ENCODE measurements around the gene WSB1.

WSB1 gene

DNA sequence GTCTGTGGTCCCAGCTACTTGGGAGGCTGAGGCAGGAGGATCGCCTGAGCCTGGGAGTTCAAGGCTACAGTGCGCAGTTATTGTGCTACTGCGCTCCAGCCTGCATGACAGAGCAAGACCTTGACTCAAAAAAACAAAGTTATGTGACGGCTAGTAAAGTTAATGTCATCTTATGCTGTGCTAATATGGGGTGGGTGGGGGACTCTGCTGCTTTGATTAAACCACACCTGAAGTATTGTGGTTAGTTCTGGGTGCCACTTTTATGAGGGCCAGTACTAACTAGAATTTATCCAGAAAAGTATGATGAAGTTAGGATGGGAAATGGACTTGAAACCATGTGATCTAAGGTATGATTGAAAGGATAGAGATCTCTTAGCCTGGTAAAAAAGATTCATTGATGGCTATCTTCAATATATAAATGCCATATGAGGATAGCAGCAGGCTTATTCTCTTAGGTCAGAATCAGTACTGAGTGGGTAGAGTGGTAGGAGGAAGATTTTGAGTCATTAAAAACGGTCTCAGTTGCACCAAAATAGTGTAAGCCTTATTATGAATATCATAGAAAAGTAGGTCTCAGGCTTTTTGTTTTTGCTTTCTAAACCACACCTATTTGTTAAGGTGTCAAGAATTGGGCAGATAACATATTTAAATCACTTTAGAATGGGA is 5.6 kb downstream of the WSB1 start:
- TF ChIP-seq, protein P1, sequence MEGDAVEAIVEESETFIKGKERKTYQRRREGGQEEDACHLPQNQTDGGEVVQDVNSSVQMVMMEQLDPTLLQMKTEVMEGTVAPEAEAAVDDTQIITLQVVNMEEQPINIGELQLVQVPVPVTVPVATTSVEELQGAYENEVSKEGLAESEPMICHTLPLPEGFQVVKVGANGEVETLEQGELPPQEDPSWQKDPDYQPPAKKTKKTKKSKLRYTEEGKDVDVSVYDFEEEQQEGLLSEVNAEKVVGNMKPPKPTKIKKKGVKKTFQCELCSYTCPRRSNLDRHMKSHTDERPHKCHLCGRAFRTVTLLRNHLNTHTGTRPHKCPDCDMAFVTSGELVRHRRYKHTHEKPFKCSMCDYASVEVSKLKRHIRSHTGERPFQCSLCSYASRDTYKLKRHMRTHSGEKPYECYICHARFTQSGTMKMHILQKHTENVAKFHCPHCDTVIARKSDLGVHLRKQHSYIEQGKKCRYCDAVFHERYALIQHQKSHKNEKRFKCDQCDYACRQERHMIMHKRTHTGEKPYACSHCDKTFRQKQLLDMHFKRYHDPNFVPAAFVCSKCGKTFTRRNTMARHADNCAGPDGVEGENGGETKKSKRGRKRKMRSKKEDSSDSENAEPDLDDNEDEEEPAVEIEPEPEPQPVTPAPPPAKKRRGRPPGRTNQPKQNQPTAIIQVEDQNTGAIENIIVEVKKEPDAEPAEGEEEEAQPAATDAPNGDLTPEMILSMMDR (IDR thresholded peaks at IDR 0.05; ENCODE audit: poor library complexity, severe bottlenecking), result no peak
- Histone ChIP-seq H3K36me3 (ENCODE audit: low read depth) (peaks cover 46% of the 10 kb centered on the region), H3K4me1 (ENCODE audit: insufficient read depth, poor library complexity, severe bottlenecking) (peaks cover 24% of the 10 kb centered on the region), H3K27me3 (ENCODE audit: insufficient read depth, poor library complexity, severe bottlenecking) (no peaks in the 10 kb centered on the region), H3K9me3 (ENCODE audit: severe bottlenecking) (no peaks in the 10 kb centered on the region), H3K27ac (ENCODE audit: poor library complexity, severe bottlenecking) (no peak overlapping the region), H3K4me3 (ENCODE audit: severe bottlenecking) (no peak overlapping the region)
- ATAC-seq (ENCODE audit: low read depth) (no peak), DNase-seq (ENCODE audit: low spot score) (no peak)

DNA sequence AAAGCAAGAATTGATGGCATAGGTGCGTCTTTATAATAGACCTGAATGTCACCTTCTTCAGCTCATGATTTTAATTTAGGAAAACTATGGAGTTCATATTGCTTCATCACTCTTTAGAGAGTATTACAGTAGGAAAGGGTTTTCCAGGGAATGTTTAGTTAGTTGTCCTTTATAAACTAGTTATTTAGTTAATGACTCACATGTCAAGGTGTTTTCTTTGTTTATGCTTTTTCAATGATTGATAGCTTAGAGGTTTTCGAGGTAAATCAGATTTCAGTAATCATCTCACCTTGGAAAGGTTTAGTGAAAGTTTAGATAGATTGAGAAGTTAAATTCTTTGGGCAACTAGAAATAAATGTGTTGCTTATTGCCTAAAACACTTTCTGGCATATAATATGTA is 9.8 kb downstream of the WSB1 start:
- Histone ChIP-seq H3K27ac (ENCODE audit: poor library complexity, severe bottlenecking) (no peak overlapping the region), H3K36me3 (ENCODE audit: low read depth) (peaks cover 73% of the 10 kb centered on the region), H3K4me3 (ENCODE audit: severe bottlenecking) (no peak overlapping the region), H3K9me3 (ENCODE audit: severe bottlenecking) (peaks cover 3% of the 10 kb centered on the region), H3K4me1 (ENCODE audit: insufficient read depth, poor library complexity, severe bottlenecking) (peaks cover 11% of the 10 kb centered on the region), H3K27me3 (ENCODE audit: insufficient read depth, poor library complexity, severe bottlenecking) (no peaks in the 10 kb centered on the region)
- DNase-seq (ENCODE audit: low spot score), result no peak
- TF ChIP-seq, protein P1 (IDR thresholded peaks at IDR 0.05; ENCODE audit: poor library complexity, severe bottlenecking), result no peak
- ATAC-seq (ENCODE audit: low read depth), result no peak

DNA sequence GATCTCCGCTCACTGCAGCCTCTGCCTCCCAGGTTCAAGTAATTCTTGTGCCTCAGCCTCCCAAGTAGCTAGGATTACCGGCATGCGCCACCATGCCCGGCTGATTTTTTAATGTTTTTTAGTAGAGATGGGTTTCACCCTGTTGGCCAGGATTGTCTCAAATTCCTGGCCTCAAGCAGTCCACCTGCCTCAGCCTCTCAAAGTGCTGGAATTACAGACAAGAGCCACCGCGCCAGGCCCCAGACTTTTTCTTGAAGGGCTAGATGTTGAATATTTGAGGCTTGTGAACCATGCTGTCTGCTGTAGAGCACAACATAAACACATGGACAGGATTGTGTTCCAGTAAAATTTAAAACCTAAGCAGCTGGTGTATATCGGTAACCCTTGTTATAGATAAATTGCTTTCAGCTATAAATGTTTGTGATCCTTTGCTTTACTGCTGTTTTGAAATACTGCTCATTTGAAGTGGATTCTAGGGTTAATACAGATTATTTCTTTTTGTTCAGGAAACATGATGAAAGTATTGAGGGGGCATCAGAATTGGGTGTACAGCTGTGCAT is 12.4 kb downstream of the WSB1 start:
- peaks cover 98% of the 10 kb centered on the region for H3K36me3 ChIP-seq (ENCODE audit: low read depth)
- H3K9me3 ChIP-seq (ENCODE audit: severe bottlenecking), result peaks cover 3% of the 10 kb centered on the region
- no peak overlapping the region for H3K4me3 ChIP-seq (ENCODE audit: severe bottlenecking)
- H3K27ac ChIP-seq (ENCODE audit: poor library complexity, severe bottlenecking), result no peak overlapping the region
- TF ChIP-seq, protein P1 (IDR thresholded peaks at IDR 0.05; ENCODE audit: poor library complexity, severe bottlenecking), result no peak
- peaks cover 6% of the 10 kb centered on the region for H3K4me1 ChIP-seq (ENCODE audit: insufficient read depth, poor library complexity, severe bottlenecking)
- ATAC-seq (ENCODE audit: low read depth), result no peak
- DNase-seq (ENCODE audit: low spot score), result no peak
- H3K27me3 ChIP-seq (ENCODE audit: insufficient read depth, poor library complexity, severe bottlenecking), result no peaks in the 10 kb centered on the region

DNA sequence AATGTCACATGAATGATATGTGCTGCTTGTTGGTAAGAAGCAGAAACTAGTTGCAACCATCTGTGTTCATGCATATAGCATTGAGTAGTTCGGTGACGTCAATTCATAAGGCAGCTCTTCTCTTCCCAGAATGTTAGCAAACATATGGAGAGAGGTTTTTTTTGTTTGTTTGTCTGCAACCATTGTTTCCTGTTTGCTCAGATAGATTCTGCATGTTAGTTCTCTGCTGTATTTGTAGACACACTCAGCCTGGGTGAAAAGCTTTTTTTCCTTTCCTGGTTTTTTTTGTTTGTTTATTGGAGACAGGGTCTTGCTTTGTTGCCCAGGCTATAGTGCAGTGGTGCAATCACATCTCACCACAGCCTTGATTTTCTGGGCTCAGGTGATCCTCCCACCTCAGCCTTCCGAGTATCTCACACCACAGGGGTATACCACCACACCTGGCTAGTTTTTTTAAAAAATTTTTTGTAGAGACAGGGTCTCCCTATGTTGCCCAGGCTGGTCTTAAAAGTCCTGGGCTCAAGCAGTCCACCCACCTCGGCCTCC is 16.7 kb downstream of the WSB1 start:
- Histone ChIP-seq H3K27me3 (ENCODE audit: insufficient read depth, poor library complexity, severe bottlenecking) (no peaks in the 10 kb centered on the region), H3K9me3 (ENCODE audit: severe bottlenecking) (no peaks in the 10 kb centered on the region), H3K4me1 (ENCODE audit: insufficient read depth, poor library complexity, severe bottlenecking) (no peaks in the 10 kb centered on the region), H3K36me3 (ENCODE audit: low read depth) (peaks cover 98% of the 10 kb centered on the region), H3K4me3 (ENCODE audit: severe bottlenecking) (no peak overlapping the region), H3K27ac (ENCODE audit: poor library complexity, severe bottlenecking) (no peak overlapping the region)
- TF ChIP-seq, protein P1 (IDR thresholded peaks at IDR 0.05; ENCODE audit: poor library complexity, severe bottlenecking), result no peak
- ATAC-seq (ENCODE audit: low read depth) (no peak), DNase-seq (ENCODE audit: low spot score) (no peak)

DNA sequence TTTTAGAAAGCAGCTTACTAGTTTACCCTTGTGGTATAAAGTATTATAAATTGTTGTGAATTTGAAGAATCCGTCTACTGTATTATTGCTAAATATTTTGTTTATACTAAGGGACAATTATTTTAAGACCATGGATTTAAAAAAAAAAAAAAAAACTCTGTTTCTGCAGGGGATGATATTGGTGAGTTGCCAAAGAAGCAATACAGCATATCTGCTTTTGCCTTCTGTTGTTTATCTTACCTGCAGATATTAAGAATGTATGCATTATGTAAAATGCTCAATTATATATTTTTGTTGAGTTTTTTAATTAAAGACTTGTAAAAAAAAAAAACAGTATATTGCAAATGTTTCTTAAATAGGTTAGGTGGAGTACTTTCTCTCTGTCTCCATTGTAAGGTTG is 19.4 kb downstream of the WSB1 start:
- Histone ChIP-seq H3K27ac (ENCODE audit: poor library complexity, severe bottlenecking) (no peak overlapping the region), H3K9me3 (ENCODE audit: severe bottlenecking) (no peaks in the 10 kb centered on the region), H3K4me1 (ENCODE audit: insufficient read depth, poor library complexity, severe bottlenecking) (no peaks in the 10 kb centered on the region), H3K36me3 (ENCODE audit: low read depth) (peaks cover 95% of the 10 kb centered on the region), H3K27me3 (ENCODE audit: insufficient read depth, poor library complexity, severe bottlenecking) (no peaks in the 10 kb centered on the region), H3K4me3 (ENCODE audit: severe bottlenecking) (no peak overlapping the region)
- no peak for DNase-seq (ENCODE audit: low spot score)
- no peak for ATAC-seq (ENCODE audit: low read depth)
- TF ChIP-seq, protein P1 (IDR thresholded peaks at IDR 0.05; ENCODE audit: poor library complexity, severe bottlenecking), result no peak
